ENCODE measurements around the gene ITGA3.

DNA sequence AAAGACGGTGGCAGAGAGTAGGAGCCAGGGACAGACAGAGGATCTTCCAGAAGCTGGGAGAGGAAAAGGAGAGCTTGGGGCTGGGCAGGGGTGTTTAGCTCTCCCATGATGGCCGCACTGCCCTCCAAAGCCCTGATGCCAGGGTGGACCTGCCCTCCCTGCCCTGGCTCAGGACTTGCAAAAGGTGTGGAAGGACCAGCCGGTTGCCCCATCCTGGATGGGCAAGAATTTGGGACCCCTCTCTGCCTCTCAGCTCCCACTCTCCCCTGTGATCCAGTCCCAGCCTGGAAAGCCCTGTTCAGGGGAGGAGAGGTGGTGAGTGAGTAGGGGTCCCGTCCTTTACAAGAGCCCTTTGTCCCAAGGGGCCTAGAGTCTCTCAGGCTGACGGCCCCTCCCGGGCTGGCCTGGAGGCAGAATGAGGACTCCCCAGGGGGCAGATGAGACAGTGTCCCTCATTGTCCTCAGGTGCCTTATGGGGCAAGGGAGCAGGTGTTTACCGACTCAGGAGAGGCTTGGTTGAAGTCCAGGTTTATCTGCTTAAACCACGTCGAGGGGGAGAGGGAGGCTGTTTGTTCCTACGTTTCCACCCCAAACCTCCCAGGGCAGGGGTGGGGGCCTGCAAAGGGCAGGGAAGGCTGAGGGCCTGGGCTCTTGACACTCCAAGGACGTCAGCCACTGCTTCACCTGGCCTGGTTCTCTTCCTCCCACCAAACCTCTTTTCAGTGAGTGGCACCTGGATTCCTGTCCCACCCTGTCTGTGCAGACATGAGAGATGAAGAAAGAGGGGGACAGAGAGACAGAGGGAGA is 19.3 kb upstream of the ITGA3 start:
- TF ChIP-seq CTCF (IDR thresholded peaks at IDR 0.05) (no peak), POLR2A (IDR thresholded peaks at IDR 0.05) (no peak)

All from thyroid gland (tissue), 4 donors.